ENCODE measurements around the gene TBC1D12.

GRCh38 chr10:94439275-94439861, 37.0 kb downstream of the TBC1D12 start:
- TF ChIP-seq CTCF (IDR thresholded peaks at IDR 0.05; ENCODE audit: borderline replicate concordance, extremely low read depth, low read length, poor library complexity, severe bottlenecking) (no peak), EZH2 (IDR thresholded peaks at IDR 0.05; ENCODE audit: borderline replicate concordance, low read depth, low read length, severe bottlenecking) (no peak)

Data from DND-41 (cell line).